ENCODE data around the gene NDUFS7. TPM values are rescaled to one million over a fixed set of nuclear protein-coding genes. Genes with fewer than 3 reads are reported as not detected.
A peak's percentile ranks its signal among the peaks of the same experiment; 100 is the strongest.

Gene NDUFS7
- total RNA-seq, 1 experiment from 2014 or later, result 83.9 TPM

DNA sequence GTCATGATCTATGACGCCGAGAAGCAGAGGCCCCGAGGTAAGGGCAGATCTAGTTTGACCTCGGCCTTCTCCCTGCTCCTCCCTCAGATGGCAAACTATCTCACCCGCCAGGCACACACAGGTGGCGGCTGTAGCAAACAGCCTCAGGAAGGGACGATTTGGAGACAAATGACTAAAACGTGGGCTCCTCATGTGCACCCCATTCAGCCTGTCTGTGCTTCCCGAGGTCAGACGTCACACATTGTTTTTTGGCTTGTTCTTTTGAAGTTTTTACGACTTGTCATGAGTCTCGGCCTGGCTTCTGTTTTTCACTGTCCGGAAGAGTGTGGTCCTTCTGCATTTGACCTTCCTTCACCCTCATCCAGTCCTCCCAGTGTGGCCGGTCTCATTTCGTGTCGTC lies 38.7 kb downstream of the NDUFS7 start:
- Histone ChIP-seq H3K56ac (ENCODE audit: insufficient read length, low read depth, low read length) (no peak overlapping the region), H3K14ac (ENCODE audit: insufficient read depth, low read length) (no peak overlapping the region), H4K8ac (replicated peaks; ENCODE audit: insufficient read length, low read depth, low read length) (no peak overlapping the region), H3K27ac (ENCODE audit: insufficient read length, low read depth, low read length) (no peak overlapping the region), H2BK12ac (ENCODE audit: insufficient read length, low read depth, low read length) (no peak overlapping the region), H2BK120ac (ENCODE audit: low read depth, low read length, poor library complexity, severe bottlenecking) (no peak overlapping the region), H3K9ac (ENCODE audit: extremely low read depth, insufficient read length, low read length) (no peak overlapping the region), H3K4ac (ENCODE audit: low read depth, low read length) (no peak overlapping the region), H3K79me2 (ENCODE audit: insufficient read depth, low read length) (peaks cover 13% of the 10 kb centered on the region; the same call in 1 of the 2 replicates), H3K79me1 (ENCODE audit: insufficient read depth, low read depth, low read length, poor library complexity, severe bottlenecking) (peaks cover 7% of the 10 kb centered on the region), H3K4me1 (ENCODE audit: insufficient read depth, low read length) (no peaks in the 10 kb centered on the region; the same call in 1 of the 2 replicates), H3K4me2 (ENCODE audit: insufficient read depth, insufficient read length, low read length) (no peak overlapping the region), H3K18ac (ENCODE audit: insufficient read length, low read depth, low read length) (no peak overlapping the region), H4K5ac (ENCODE audit: insufficient read length, low read depth, low read length) (no peak overlapping the region), H2AFZ (ENCODE audit: low read length) (no peak overlapping the region), H3K23me2 (ENCODE audit: insufficient read length, low read depth, low read length, poor library complexity, severe bottlenecking) (peaks cover 6% of the 10 kb centered on the region), H4K91ac (ENCODE audit: insufficient read length, low read depth, low read length) (no peak overlapping the region), H2BK15ac (ENCODE audit: low read depth, low read length) (no peak overlapping the region), H3K27me3 (ENCODE audit: insufficient read depth, low read length) (no peaks in the 10 kb centered on the region), H3K9me3 (ENCODE audit: control insufficient read depth, low read depth, low read length) (no peaks in the 10 kb centered on the region), H2BK5ac (ENCODE audit: insufficient read length, low read length) (no peak overlapping the region), H3K23ac (ENCODE audit: insufficient read length, low read depth, low read length) (no peak overlapping the region), H2AK5ac (ENCODE audit: insufficient read length, low read length) (no peak overlapping the region), H4K20me1 (ENCODE audit: control insufficient read depth, insufficient read depth, insufficient read length) (peaks cover 2% of the 10 kb centered on the region), H2BK20ac (ENCODE audit: low read depth, low read length, poor library complexity, severe bottlenecking) (no peak overlapping the region), H3T11ph (ENCODE audit: low read length) (no peak overlapping the region)
- WGBS (ENCODE audit: extremely low coverage, insufficient read length, low lambda C conversion rate), result no CpG with 5 or more reads among the region's 16 CpGs
- peak overlapping the region; percentile 34 to 88 (median 84); a peak in 6 of 7 replicates for H3K27ac Mint-ChIP-seq
- peaks cover 28 to 82% (median 80%) of the 10 kb centered on the region in 3 experiments for H3K36me3 Mint-ChIP-seq (ENCODE audit: insufficient read depth in 1 of 3, low read depth in 3 of 3)
- TF ChIP-seq CTCF (conservative IDR thresholded peaks at IDR 0.05), result no peak
- peaks cover 3 to 24% of the 10 kb centered on the region in 2 experiments for H3K4me1 Mint-ChIP-seq
- H3K9me3 Mint-ChIP-seq, result no peaks in the 10 kb centered on the region
- H3K4me3 Mint-ChIP-seq, result no peak overlapping the region
- H3K27me3 Mint-ChIP-seq (ENCODE audit: low read depth), result no peaks in the 10 kb centered on the region
- DNase-seq, result no peak
